ENCODE data around the gene SLC5A11.
"Not testable (repeated sequence)": the region's sequence is repeated elsewhere in the genome, so short reads cannot be mapped to it uniquely, and the experiment has no call there.

The SLC5A11 gene

GRCh38 chr16:24863582-24864437 is 18.0 kb downstream of the SLC5A11 start:
- DNase-seq = no peak

- no peak for DNase-seq
Observed at GRCh38 chr16:24869033-24869432, 23.3 kb downstream of the SLC5A11 start.

GRCh38 chr16:24871891-24872290 is 26.1 kb downstream of the SLC5A11 start:
- DNase-seq = no peak

GRCh38 chr16:24873028-24873427 is 27.3 kb downstream of the SLC5A11 start:
- no peak for DNase-seq

- DNase-seq = no peak
Observed at GRCh38 chr16:24875466-24875865, 29.7 kb downstream of the SLC5A11 start.

- no peak for DNase-seq
Observed at GRCh38 chr16:24876231-24876630, 30.5 kb downstream of the SLC5A11 start.

- no peak for DNase-seq
Observed at GRCh38 chr16:24879684-24880083, 33.9 kb downstream of the SLC5A11 start.

GRCh38 chr16:24883714-24884151 is 38.0 kb downstream of the SLC5A11 start:
- DNase-seq = no peak

- no peak for DNase-seq
Observed at GRCh38 chr16:24887472-24887871, 41.7 kb downstream of the SLC5A11 start.

- DNase-seq = no peak
Observed at GRCh38 chr16:24890746-24891145, 45.0 kb downstream of the SLC5A11 start.

- DNase-seq = no peak
Observed at GRCh38 chr16:24896439-24896838, 50.7 kb downstream of the SLC5A11 start.

GRCh38 chr16:24897522-24897921 is 51.8 kb downstream of the SLC5A11 start:
- not testable (repeated sequence) for DNase-seq

- no peak for DNase-seq
Observed at GRCh38 chr16:24900230-24900629, 54.5 kb downstream of the SLC5A11 start.

GRCh38 chr16:24906199-24906808 is 60.5 kb downstream of the SLC5A11 start:
- DNase-seq = no peak

- no peak for DNase-seq
Observed at GRCh38 chr16:24906901-24907300, 61.1 kb downstream of the SLC5A11 start.

- no peak for DNase-seq
Observed at GRCh38 chr16:24908716-24909115, 63.0 kb downstream of the SLC5A11 start.

GRCh38 chr16:24909856-24910255 is 64.1 kb downstream of the SLC5A11 start:
- DNase-seq = no peak

GRCh38 chr16:24915019-24915418 is 69.3 kb downstream of the SLC5A11 start:
- DNase-seq = no peak

- DNase-seq = no peak
Observed at GRCh38 chr16:24915576-24915975, 69.8 kb downstream of the SLC5A11 start.

GRCh38 chr16:24917236-24917635 is 71.5 kb downstream of the SLC5A11 start:
- DNase-seq = no peak

GRCh38 chr16:24917891-24918290 is 72.1 kb downstream of the SLC5A11 start:
- DNase-seq = no peak

GRCh38 chr16:24918641-24919040 is 72.9 kb downstream of the SLC5A11 start:
- no peak for DNase-seq

GRCh38 chr16:24919536-24919935 is 73.8 kb downstream of the SLC5A11 start:
- DNase-seq = no peak

GRCh38 chr16:24920568-24920967 is 74.8 kb downstream of the SLC5A11 start:
- DNase-seq = no peak

Data from DMS153 (cell line).